HG03060 (cell line): ENCODE data around the gene ZNF512B.

Experiments
- ATAC-seq: cut with Tn5 transposase; IDR thresholded peaks from one replicate; pipeline ENCODE4 v1.9.1; 2021; ENCODE audit warnings: low read depth, moderate number of reproducible peaks; ENCODE audit not compliant: unreplicated experiment

Gene ZNF512B

GRCh38 chr20:63952769-63953168, 17.0 kb downstream of the ZNF512B start:
- no peak for ATAC-seq

GRCh38 chr20:63952210-63952535, 17.6 kb downstream of the ZNF512B start:
- no peak for ATAC-seq

DNA sequence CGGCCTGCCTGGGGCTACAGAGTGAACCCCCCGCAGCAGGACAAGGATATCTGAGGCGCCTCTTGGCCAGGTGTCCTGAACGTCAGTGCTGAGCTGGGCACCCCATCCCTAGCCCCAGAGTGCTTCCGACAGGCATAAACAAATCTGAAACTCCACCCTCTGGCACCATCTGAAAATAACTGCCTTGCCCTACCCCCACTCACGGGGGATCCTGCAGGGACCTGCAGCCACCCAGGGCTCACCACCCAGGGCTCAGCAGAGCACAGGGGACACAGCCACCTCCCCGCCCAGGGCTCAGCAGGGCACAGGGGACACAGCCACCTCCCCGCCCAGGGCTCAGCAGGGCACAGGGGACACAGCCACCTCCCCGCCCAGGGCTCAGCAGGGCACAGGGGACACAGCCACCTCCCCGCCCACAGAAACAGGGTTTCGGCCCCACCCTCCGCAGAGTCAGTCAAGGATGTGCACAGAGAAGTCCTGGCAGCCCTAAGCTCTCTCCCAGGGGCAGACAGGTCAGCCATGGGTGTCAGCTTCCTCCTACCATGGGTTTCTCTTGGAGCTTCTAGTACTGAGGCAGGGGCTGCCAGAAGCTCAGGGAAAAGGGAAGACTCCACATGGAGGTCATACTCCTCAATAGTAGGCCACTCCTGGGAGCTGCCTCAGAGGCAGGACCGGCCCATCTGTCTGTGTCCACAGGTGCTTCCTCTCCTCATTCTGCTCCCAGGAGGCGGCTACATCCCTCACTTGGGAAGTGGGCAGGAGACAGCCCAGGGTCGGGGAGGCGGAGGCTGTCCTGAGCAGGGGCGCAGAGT, 18.1 kb downstream of the ZNF512B start:
- no peak for ATAC-seq

- ATAC-seq, result no peak
Measured at GRCh38 chr20:63950701-63951397, 18.9 kb downstream of the ZNF512B start.

- no peak for ATAC-seq
Measured at GRCh38 chr20:63947638-63948456, 21.9 kb downstream of the ZNF512B start.

GRCh38 chr20:63946986-63947637, 22.6 kb downstream of the ZNF512B start:
- no peak for ATAC-seq

DNA sequence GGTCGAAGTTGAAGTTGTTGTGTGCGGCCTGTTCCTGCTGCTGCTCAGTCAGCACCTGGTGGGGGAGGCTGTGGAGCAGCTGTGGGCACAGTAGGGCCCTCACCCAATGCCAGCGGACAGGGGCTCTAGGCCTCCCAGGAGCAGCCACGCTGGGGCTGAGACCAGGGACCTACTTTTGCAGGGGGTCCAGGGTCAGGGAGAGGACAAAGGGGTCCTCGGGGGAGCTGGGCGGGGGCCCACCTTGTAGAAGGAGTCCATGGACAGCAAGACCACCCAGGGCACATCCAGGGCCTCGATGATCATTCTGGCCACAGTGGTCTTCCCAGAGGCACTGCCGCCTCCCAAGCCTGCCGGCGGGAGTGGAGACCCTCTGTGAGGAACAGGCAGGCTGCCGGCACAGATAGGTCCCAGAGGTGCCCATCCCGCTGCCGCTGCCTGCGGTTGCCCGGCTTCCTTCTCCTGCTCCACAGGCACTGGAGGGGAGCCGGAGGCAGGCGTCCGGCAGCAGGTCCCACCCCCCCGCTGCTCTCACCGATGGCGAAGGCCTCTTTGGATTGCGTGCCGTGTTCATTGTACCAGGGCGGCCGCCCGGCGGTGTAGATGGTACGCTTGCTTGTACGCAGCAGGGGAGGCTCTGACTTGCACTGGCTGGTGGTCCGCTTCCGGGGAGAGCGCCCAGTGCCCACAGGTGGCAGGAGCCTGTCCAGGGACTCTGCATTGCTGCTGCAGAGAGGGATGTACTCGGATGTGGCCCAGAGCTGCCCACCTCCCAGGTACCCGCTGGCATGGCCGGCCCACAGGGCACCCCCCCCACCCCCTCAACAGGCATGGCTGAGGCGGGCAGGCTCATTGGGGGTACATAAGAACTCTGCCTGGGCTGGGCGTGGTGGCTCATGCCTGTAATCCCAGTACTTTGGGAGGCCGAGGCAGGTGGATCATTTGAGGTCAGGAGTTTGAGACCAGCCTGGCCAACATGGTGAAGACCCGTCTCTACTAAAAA, 23.5 kb downstream of the ZNF512B start:
- no peak for ATAC-seq

- no peak for ATAC-seq
Measured at GRCh38 chr20:63945031-63945658, 24.6 kb downstream of the ZNF512B start.

GRCh38 chr20:63944078-63944941, 25.4 kb downstream of the ZNF512B start:
- no peak for ATAC-seq

DNA sequence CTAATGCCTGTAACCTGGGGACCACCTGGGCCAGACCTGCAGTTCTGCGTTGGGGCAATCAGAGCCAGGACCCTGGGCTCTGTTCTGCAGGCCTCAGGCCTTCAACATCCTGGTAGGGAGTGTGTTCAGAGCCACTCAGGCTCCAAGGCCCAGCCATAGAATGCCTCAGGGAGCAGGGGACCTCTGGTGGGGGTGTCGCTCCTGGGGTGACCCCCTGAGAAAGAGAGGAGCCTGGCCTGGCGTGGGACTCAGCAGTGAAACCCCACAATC, 26.0 kb downstream of the ZNF512B start:
- no peak for ATAC-seq

DNA sequence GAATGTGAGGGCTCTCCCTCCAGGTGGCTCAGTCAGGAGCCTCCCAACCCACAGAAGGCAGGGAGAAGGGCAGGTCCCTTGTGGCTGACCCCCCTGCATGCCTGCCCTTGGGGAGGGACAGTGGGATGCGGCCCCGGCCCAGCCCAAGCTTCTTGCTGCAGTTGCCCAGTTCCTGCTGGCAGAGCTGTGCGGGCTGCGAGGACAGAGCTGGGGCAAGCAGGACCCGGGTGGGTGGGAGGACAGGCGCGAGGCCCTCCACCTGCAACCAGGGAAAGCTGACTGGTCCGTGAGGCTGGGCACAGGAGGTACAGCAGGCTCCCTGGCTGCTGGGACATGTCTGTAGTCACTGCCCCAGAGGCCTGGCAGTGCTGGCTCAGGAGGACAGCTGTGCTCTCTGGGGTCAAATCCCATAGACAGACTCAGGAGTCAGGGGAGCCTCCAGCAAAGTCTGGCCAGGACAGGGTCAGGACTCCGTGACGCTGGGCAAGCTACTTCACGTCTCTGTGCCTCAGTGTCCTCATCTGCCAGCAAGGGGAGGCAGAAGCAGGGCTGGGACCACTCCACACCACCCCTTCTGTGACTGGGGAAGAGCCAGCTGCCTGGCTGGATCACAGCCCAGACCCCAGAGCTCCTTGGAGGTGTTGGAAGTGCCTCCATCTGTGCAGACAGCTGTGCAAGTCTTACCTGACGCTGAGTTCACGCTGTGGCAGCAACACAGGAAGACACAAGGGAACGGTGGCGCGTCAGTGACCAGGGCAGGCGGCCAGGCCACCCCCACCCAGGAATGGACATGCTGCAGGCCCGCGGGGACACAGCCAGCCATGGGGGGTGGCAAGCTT, 26.5 kb downstream of the ZNF512B start:
- no peak for ATAC-seq

GRCh38 chr20:63942250-63942951, 27.3 kb downstream of the ZNF512B start:
- no peak for ATAC-seq

DNA sequence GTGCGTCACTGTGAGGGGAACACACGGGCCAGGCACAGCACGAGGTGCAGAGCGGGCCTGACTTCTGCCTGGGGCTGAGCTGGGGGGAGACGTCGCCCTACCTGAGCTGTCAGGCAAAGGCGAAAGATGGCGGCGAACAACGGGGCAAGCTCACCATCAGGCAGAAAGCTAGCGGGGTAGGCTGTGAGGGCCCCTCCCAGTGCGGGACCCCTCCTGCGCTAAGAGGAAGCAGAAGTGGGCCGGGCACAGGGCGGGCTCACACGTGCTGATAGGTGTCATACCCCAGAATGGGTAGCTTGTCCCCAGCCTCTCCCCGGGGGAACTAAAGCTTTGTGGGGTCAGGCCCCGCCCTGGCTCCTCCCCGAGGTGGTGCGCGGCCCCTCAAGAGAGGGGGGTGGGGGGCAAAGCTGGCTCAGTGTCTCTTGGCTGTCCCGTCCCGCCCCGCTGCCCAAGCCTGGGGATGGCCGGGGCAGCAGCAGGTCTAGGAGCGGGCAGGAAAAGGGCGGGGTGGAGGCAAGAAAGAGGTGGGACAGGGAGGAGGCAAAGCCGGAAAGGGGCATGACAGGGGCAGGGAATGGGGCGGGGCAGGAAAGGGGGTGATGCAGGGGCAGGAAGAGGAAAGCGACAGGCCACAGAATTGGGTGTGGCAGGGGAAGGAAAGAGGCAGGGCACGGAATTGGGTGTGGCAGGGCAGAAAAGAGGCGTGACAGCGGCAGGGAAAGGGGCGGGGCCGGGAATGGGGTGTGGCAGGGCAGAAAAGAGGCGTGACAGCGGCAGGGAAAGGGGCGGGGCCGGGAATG, 28.2 kb downstream of the ZNF512B start:
- ATAC-seq, result no peak

GRCh38 chr20:63940472-63941266, 29.1 kb downstream of the ZNF512B start:
- ATAC-seq, result no peak

DNA sequence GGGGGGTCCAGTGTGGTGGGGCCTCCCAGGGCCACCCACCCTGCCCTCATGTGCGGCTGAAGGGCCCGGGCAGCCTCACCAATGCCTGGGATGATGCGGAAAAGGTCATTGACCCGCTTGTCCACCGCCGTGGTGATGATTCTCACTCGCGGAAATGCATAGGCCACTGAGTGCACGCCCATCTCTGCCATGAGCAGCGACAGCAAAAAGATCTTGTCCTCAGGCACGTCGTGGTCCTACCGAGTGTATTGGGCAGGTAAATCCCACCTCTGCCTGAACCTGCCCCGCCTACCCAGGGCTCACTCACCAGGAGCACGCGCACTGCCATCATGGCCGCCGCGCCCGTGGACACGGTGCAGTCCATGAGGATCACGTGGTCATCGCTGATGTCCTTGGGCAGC, 29.7 kb downstream of the ZNF512B start:
- ATAC-seq, result no peak
